T-helper 2 cell treated with Interferon-gamma antibody and Interleukin-4, amounts not matched to agents 5 μg/mL and 100 μg/mL, for 36 hours (primary cell): Measurements from ENCODE around the gene AMBRA1.

Experiments used
- DNase-seq: peaks from one replicate; pipeline ENCODE4 v3.0.0; 2021; ENCODE audit warnings: low spot score
- H3K27ac Mint-ChIP-seq: one replicate; pipeline ENCODE4 v1.8.0; 2021; ENCODE audit warnings: mild to moderate bottlenecking, mixed read lengths
- H3K27me3 Mint-ChIP-seq: one replicate; pipeline ENCODE4 v1.8.0; 2021; ENCODE audit warnings: low read depth, mixed read lengths
- H3K36me3 Mint-ChIP-seq: one replicate; pipeline ENCODE4 v1.8.0; 2021; ENCODE audit warnings: low read depth, mixed read lengths
- H3K4me1 Mint-ChIP-seq: one replicate; pipeline ENCODE4 v1.8.0; 2021; ENCODE audit warnings: low read depth, mixed read lengths
- H3K4me3 Mint-ChIP-seq: one replicate; pipeline ENCODE4 v1.8.0; 2022; ENCODE audit warnings: mild to moderate bottlenecking, moderate library complexity, mixed read lengths
- H3K9me3 Mint-ChIP-seq: one replicate; pipeline ENCODE4 v1.8.0; 2021; ENCODE audit warnings: mixed read lengths

AMBRA1 gene

DNA sequence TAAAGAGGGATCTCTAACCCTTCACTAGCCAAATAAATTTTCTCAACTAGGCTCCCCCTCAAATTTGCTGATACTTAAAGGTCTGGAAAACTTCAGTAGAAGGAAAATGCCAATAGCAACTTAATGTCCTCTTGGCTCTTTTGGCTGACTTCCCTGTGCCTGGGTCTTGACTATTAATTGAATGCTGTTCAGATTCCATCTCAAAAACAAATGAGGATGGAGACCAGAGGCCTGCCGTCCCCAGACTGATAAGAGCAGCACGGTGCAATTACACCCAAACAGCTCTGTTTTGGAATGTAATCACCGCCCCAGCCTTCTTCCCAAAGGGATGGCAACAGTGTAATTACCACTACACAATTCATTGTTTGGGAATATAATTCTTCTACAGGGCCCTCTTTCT is 112.9 kb downstream of the AMBRA1 start:
- DNase-seq: no peak
- H3K9me3 Mint-ChIP-seq: no peaks in the 10 kb centered on the region
- H3K4me3 Mint-ChIP-seq: no peak overlapping the region
- H3K27ac Mint-ChIP-seq: no peak overlapping the region
- peaks cover 1% of the 10 kb centered on the region for H3K36me3 Mint-ChIP-seq
- no peaks in the 10 kb centered on the region for H3K27me3 Mint-ChIP-seq
- peaks cover 4% of the 10 kb centered on the region for H3K4me1 Mint-ChIP-seq

DNA sequence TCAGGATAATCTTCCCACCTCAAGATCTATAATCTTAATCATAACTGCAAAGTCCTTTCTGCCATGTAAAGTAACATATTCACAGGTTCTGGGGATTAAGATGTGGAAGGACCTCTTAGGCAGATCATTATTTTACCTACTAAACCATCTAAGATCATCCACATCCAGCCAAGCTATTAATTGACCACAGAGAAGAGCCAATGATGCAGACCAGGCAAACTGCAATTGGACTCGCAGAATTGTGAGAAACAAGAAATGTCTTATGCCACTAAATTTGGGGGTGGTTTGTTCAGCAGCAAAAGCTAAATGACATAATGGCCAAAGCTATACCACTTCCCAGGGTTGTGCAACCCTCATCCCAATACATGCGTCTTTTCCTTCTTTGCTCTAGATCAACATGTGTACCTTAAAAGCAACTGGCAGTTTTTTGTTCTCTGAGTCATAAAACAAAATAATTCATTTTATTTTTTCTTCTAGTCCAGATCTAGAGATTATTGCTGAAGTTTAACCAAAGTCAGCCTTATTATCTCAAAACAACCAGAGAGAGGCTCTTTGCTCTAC is 113.6 kb downstream of the AMBRA1 start:
- no peak overlapping the region for H3K4me3 Mint-ChIP-seq
- peaks cover 1% of the 10 kb centered on the region for H3K36me3 Mint-ChIP-seq
- H3K4me1 Mint-ChIP-seq: peaks cover 4% of the 10 kb centered on the region
- H3K27ac Mint-ChIP-seq: no peak overlapping the region
- H3K27me3 Mint-ChIP-seq: no peaks in the 10 kb centered on the region
- DNase-seq: no peak
- no peaks in the 10 kb centered on the region for H3K9me3 Mint-ChIP-seq

GRCh38 chr11:46479601-46480000 is 114.2 kb downstream of the AMBRA1 start:
- H3K4me3 Mint-ChIP-seq: no peak overlapping the region
- peaks cover 4% of the 10 kb centered on the region for H3K4me1 Mint-ChIP-seq
- peaks cover 1% of the 10 kb centered on the region for H3K36me3 Mint-ChIP-seq
- H3K27ac Mint-ChIP-seq: no peak overlapping the region
- DNase-seq: no peak
- no peaks in the 10 kb centered on the region for H3K27me3 Mint-ChIP-seq
- no peaks in the 10 kb centered on the region for H3K9me3 Mint-ChIP-seq

GRCh38 chr11:46478196-46478595 is 115.6 kb downstream of the AMBRA1 start:
- Mint-ChIP-seq H3K4me3 (no peak overlapping the region), H3K27me3 (no peaks in the 10 kb centered on the region), H3K27ac (no peak overlapping the region), H3K4me1 (peaks cover 4% of the 10 kb centered on the region), H3K9me3 (no peaks in the 10 kb centered on the region), H3K36me3 (no peaks in the 10 kb centered on the region)
- no peak for DNase-seq

DNA sequence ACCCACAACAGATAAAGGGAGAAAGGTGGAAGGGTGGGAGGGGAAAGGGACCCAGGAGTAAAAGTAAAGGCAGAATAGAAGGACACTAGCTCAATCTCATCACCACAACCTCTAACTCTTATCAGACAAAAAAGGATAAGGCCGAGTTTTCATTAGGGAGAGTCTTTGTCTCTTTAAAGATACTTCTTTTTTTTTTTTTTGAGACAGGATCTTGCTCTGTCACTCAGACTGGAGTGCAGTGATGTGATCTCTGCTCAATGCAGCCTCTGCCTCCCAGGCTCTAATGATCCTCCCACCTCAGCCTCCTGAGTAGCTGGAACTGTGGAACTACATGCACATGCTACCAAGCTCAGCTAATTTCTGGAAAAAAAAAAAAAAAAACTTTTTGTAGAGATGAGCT is 116.7 kb downstream of the AMBRA1 start:
- no peaks in the 10 kb centered on the region for H3K9me3 Mint-ChIP-seq
- H3K4me1 Mint-ChIP-seq: peaks cover 4% of the 10 kb centered on the region
- no peaks in the 10 kb centered on the region for H3K27me3 Mint-ChIP-seq
- no peak overlapping the region for H3K4me3 Mint-ChIP-seq
- H3K36me3 Mint-ChIP-seq: no peaks in the 10 kb centered on the region
- no peak for DNase-seq
- H3K27ac Mint-ChIP-seq: no peak overlapping the region

- Mint-ChIP-seq H3K9me3 (no peaks in the 10 kb centered on the region), H3K4me1 (peaks cover 4% of the 10 kb centered on the region), H3K27ac (no peak overlapping the region), H3K4me3 (no peak overlapping the region), H3K36me3 (no peaks in the 10 kb centered on the region), H3K27me3 (no peaks in the 10 kb centered on the region)
- DNase-seq: no peak
Observed at GRCh38 chr11:46475926-46476545, 117.8 kb downstream of the AMBRA1 start.

GRCh38 chr11:46475051-46475925 is 118.5 kb downstream of the AMBRA1 start:
- Mint-ChIP-seq H3K9me3 (no peaks in the 10 kb centered on the region), H3K27ac (no peak overlapping the region), H3K4me3 (no peak overlapping the region), H3K4me1 (peaks cover 4% of the 10 kb centered on the region), H3K36me3 (no peaks in the 10 kb centered on the region), H3K27me3 (no peaks in the 10 kb centered on the region)
- DNase-seq: no peak

GRCh38 chr11:46472662-46472994 is 121.2 kb downstream of the AMBRA1 start:
- no peak overlapping the region for H3K27ac Mint-ChIP-seq
- H3K4me1 Mint-ChIP-seq: peaks cover 4% of the 10 kb centered on the region
- H3K27me3 Mint-ChIP-seq: no peaks in the 10 kb centered on the region

GRCh38 chr11:46471943-46472661 is 121.7 kb downstream of the AMBRA1 start:
- Mint-ChIP-seq H3K4me1 (peaks cover 4% of the 10 kb centered on the region), H3K36me3 (peaks cover 3% of the 10 kb centered on the region), H3K27ac (no peak overlapping the region), H3K9me3 (no peaks in the 10 kb centered on the region), H3K4me3 (no peak overlapping the region), H3K27me3 (no peaks in the 10 kb centered on the region)
- DNase-seq: no peak

More at GRCh38 chr11:46472662-46472994, 121.2 kb downstream of the AMBRA1 start:
- H3K36me3 Mint-ChIP-seq: peaks cover 2% of the 10 kb centered on the region
- DNase-seq: no peak
- H3K4me3 Mint-ChIP-seq: no peak overlapping the region
- H3K9me3 Mint-ChIP-seq: no peaks in the 10 kb centered on the region

DNA sequence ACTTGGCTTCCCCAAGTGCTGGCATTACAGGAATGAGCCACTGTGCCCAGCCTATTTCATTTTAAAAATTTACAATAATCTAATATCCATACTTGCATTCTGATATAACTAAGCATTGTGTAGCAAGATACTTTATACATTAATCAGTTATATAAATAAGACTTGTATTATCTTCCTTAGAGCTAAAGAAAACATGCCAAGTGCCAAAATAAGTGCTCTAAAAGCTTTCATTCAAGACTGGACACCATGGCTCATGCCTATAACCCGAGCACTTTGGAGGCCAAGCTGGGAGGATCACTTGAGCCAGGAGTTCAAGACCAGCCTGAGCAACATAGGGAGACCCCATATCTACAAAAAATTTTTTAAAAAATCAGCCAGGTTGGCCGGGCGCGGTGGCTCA is 123.9 kb downstream of the AMBRA1 start:
- Mint-ChIP-seq H3K36me3 (peaks cover 4% of the 10 kb centered on the region), H3K27ac (no peak overlapping the region), H3K4me3 (no peak overlapping the region), H3K27me3 (no peaks in the 10 kb centered on the region), H3K9me3 (no peaks in the 10 kb centered on the region), H3K4me1 (peaks cover 3% of the 10 kb centered on the region)
- DNase-seq: no peak

DNA sequence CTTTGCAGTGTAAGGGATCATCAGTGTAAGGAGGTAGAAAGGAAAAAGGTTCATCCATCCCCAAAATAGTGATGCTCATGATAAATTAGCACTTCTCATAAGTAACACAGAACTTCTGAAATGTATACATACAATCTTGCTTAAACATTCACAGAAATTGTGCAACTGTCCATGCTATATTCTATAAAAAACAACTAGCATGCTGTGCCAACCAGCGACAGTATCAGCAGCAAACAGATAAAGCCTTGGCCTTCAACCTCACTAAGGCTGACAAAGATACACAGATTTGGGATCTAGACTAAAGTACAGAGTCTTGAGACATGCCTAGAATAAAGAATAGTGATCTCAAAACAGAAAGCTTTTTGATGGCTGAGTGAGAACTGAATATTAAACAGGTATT is 128.1 kb downstream of the AMBRA1 start:
- Mint-ChIP-seq H3K4me1 (peaks cover 4% of the 10 kb centered on the region), H3K36me3 (peaks cover 4% of the 10 kb centered on the region), H3K27me3 (no peaks in the 10 kb centered on the region), H3K9me3 (no peaks in the 10 kb centered on the region), H3K4me3 (no peak overlapping the region), H3K27ac (no peak overlapping the region)
- DNase-seq: no peak

DNA sequence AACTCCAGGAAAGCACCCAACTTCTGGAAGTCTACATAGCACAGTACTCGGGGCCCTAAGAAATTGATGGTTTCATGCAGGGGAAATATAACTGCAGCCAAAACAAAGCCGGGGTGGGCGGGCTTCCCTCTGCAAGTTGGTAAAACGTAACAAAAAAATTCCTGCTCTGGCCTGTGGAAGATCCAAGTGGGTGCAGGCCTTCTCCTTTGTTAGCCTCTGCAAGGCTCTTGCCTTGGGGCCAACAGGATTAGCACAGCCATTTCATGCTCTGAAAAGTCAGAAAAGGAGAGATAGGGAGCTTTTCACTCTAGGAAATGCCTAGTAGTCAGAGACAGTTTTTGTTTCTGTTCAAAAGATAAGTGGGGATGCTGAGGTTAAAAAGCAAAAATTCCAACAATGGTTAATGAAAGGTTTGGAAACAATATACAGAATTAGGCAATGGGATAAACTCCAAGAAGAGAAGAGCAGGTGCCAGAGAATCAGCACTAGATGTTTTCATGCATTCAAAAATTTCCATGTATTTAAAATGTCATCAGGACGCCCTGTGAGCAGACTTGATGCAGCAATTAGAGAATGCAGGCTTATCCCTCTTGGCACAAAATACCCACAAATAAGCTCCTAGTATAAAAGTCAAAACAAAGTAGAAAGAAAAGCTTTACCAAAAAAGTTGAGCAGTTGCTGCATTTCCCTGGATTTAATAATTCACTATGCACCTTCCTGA is 130.0 kb downstream of the AMBRA1 start:
- no peak overlapping the region for H3K27ac Mint-ChIP-seq
- H3K4me3 Mint-ChIP-seq: no peak overlapping the region
- H3K27me3 Mint-ChIP-seq: no peaks in the 10 kb centered on the region

GRCh38 chr11:46461461-46461927 is 132.3 kb downstream of the AMBRA1 start:
- Mint-ChIP-seq H3K4me3 (no peak overlapping the region), H3K27ac (no peak overlapping the region), H3K36me3 (peaks cover 2% of the 10 kb centered on the region), H3K4me1 (peaks cover 4% of the 10 kb centered on the region), H3K9me3 (no peaks in the 10 kb centered on the region), H3K27me3 (no peaks in the 10 kb centered on the region)
- no peak for DNase-seq

More for the DNA sequence above, 130.0 kb downstream of the AMBRA1 start:
- peaks cover 4% of the 10 kb centered on the region for H3K4me1 Mint-ChIP-seq
- no peak for DNase-seq
- H3K9me3 Mint-ChIP-seq: no peaks in the 10 kb centered on the region
- peaks cover 4% of the 10 kb centered on the region for H3K36me3 Mint-ChIP-seq
